Activated CD8-positive, alpha-beta memory T cell treated with anti-CD3 and anti-CD28 coated beads, Interleukin-2, amount 50 U/mL, for 48 hours (primary cell): ENCODE measurements around the gene TET2.
A peak's percentile ranks its signal among the peaks of the same experiment; 100 is the strongest.

Experiments
- DNase-seq: peaks from one replicate; pipeline ENCODE4 v3.0.0-alpha.2; 2020

Gene TET2

DNA sequence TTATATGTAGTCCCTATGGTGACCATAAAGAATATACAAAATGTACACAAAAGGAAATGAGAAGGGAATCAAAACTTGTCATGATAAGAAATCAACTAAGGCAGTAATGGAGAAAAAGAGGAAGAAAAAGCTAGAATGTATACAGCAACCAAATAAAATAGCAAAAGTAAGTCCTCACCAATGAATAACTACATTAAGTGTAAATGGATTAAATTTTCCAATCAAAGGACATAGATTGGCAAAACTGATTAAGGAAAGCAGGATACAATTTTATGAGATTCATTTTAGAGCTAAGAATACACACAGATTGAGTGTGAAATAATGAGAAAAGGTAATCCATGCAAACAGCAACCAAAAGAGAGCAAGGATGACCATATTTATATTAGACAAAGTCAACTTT is 157.4 kb downstream of the TET2 start:
- DNase-seq = no peak

DNA sequence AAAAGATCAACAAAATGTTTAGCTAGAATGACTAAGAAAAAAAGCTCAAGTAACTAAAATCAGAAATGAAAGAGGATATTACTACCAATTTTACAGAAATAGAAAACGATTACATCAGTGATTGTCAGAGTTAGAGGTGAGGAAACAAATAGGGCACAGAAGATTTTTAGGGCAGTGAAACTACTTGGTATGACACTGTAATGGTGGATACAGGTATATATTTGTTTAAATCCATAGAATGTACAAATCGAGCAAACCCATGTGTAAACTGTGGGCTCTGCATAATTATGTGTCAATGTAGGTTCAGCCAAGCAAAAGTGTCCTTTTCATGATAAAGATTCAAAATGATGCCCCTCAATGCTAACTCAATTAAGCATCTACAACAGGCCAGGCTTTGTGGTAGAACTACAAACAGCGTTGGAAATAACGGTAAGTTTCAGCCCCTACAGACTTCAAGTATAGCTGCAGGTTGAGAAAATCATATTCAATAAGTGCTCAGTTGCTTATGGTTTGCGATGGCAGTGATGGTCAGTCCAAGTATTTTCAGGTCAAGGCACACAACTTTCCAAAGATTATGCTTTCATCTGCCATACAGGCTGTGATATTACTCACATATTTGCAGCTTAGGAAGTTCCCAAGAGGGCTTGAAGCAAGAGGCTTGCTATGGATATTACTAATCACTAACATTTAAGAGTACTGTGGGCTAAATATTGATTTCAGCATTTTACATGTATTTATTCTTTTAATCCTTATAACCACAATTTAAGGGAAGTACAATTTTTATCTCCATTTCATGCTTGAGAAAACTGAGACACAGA is 158.6 kb downstream of the TET2 start:
- DNase-seq = no peak

DNA sequence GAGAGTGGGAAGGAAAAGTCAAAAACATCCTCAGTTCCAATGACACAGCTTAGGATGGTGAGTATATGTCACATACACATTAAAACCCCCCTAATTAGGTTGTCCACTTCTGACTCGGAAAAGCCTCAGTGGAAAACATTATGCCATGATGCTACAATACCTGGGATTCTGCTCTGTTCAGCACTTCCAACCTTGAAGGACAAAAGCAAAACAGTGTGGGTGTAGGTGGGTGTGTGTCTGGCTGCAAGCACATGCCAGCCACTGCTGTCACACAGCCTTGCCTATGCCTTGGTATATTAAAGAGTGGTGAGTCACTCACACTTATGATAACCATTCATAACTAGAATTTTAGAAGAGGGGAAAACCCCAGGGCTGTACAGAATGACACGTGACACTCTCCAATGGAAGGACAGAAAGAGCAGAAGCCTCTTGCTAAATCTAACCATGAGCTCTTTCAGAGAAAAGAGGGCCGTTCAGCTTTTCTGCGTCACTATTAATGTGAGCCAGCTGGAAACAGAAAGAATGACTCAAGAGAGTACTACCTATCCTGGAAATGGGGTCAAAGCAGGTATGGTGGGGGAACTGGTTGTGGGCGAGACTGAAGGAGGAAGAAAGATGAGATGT is 159.6 kb downstream of the TET2 start:
- DNase-seq = peak; percentile 75

DNA sequence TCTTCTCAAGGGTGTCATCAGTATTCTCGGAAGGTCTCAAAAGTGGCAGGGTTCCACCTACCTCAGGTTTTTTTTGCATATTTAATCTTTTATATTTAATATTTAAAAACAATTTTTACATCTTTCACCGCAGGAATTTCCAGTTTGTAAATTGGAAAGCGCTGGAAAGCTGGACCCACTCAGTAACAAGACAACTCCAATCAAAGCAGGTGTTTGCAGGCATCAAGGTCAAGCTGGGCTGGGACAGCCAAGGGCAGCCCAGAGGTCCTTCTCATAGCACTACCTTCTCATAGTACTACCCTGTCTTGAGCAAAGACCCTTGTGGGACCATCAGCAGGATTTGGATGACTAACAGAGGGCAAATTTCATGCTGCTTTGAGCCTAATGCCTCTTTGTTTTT is 160.1 kb downstream of the TET2 start:
- DNase-seq = no peak

DNA sequence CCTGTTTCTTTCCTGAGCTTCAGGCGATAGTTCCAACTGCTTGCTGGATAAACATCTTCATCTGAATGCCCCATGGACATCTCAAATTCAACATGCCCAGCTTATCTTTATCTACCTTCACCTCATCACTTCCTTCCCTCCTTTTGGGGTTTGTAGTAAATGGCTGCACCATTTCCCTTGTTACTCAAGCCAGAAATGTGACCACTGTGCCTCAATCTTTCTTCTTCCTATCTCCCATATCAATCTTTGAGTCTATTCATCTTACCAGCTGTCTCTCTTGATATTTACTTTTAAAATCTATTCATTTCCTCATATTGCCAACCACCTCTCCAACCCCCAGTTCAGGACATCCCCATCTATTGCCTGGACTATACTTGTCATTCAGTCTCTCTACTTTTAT is 171.8 kb downstream of the TET2 start:
- no peak for DNase-seq

DNA sequence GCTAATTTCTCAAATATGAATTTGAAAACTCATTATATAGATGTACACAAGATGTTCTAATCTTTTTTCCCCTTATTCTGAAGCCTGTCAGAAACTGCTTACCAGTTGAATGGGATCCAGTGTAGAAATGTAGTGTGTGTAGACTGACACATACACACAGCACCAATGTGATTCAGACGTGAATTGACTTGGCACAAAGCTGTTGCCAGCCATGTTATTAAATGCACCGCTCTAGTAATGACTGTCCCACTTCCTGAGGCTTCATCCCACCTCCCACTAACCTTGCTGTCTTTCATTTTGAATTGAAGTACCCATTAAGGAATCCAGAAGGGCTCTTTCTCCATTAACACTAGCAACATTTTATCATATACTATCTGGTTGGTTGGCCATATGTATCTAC is 180.5 kb downstream of the TET2 start:
- DNase-seq = no peak

DNA sequence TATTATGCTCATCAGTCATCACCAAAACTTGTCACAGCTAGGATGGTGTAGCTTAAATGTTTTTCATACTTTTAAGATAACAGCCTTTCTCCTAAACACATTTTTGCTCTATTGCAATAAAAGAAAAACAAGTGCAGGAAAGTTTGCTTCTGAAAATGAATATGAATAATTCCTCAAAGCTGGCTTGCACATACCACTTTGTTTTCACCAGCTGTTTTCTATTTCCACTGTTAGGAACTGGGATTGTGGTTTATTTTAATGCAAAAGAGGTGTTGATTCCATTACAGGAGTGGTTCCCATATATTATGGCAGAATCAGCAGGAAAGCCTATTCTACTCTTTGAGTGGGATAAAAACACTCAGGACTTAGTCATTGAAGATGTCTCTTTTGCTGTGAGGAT is 181.3 kb downstream of the TET2 start:
- DNase-seq = no peak

DNA sequence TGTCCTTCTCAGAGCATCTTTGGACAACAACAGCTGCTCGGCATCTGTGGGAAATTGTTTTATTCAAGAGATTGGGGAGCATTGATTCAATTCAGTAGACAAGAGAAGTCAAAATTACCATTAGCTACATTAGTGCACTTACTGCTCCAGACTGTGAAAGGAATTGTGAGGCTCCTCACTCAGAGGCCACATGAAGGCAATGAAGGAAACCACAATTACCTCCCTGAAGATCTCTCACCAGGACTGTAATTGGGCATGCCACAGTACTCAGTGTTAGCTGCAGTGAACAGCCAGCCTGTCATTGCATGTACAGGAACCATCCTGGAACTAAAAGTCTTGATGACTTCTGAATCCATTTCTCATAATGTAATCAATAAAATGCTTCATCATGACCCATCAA is 182.4 kb downstream of the TET2 start:
- DNase-seq = no peak
